Psoas muscle (tissue), 8 donors: ENCODE data around the gene ADAMTS2. TPM values are rescaled to one million over a fixed set of nuclear protein-coding genes. Genes with fewer than 3 reads are reported as not detected.

Experiments
- ATAC-seq, 4 donors: fragments of 200-7000 bp; cut with Tn5 transposase; one replicate each; pipeline ENCODE4 v1.9.1; 2020; ENCODE audit warnings: moderate library complexity in 3 of 4, mild to moderate bottlenecking in 2 of 4
- DNase-seq, 2 donors: peaks; one replicate each; pipeline ENCODE4 v3.0.0-alpha.2; 2020
- H3K27ac ChIP-seq: fragments of 200-600 bp; one replicate; pipeline ENCODE4 v1.8.0; 2022
- H3K27me3 ChIP-seq, 3 donors: fragments of 200-600 bp in 1 of 3; one replicate each; pipeline versions ENCODE4 v1.6.1 to v1.8.0; 2013 to 2022; ENCODE audit warnings: low read length in 2 of 3, mild to moderate bottlenecking in 2 of 3, moderate library complexity in 1 of 3; ENCODE audit not compliant: insufficient read depth in 3 of 3
- H3K36me3 ChIP-seq, 2 donors: fragments of 200-600 bp in 1 of 2; one replicate each; pipeline versions ENCODE4 v1.6.1 to v1.8.0; 2013 to 2022; ENCODE audit warnings: low read depth in 1 of 2, mild to moderate bottlenecking in 1 of 2, moderate library complexity in 1 of 2; ENCODE audit not compliant: insufficient read depth in 1 of 2
- H3K4me1 ChIP-seq: fragments of 200-600 bp; one replicate; pipeline ENCODE4 v1.8.0; 2022
- H3K4me3 ChIP-seq: fragments of 200-600 bp; one replicate; pipeline ENCODE4 v1.8.0; 2022; ENCODE audit warnings: mild to moderate bottlenecking
- H3K9me3 ChIP-seq: fragments of 200-600 bp; one replicate; pipeline ENCODE4 v1.8.0; 2022
- WGBS, 3 donors: extraction: QIAGEN DNeasy Blood & Tissue Kit; methylation state at CpG; one replicate each; pipeline versions ENCODE4 v1.1.6 to v1.1.7; 2013; 5-methylcytosine and 5-hydroxymethylcytosine counted together
- intact Hi-C, 2 donors: fragments of 100-400 bp; cut with DNase I; formaldehyde crosslinking; loops; one replicate each; pipeline versions ENCODE4 v1.11.0 to v1.14.2; 2022
- polyA plus RNA-seq, 3 donors: library from polyadenylated mRNA; stranded (reverse); fragments of 200-250 nt; gene quantifications; one replicate each; pipeline ENCODE4 v1.2.3, GENCODE V29; 2013
- total RNA-seq, 4 donors: library from RNA; stranded (reverse); fragmentation: NEBNext Ultra II Directional in 2 of 4; extraction: Animal tissue kit (Norgen Biotek cat#: 25700) in 2 of 4; gene quantifications; one replicate each; pipeline versions ENCODE4 v1.2.1 to v1.2.4, GENCODE V29; 2021 to 2023
- TF ChIP-seq, protein P1 (sequence below): fragments of 200-600 bp; IDR thresholded peaks from one replicate; pipeline ENCODE4 v1.8.0; 2022; ENCODE audit warnings: antibody characterized with exemption
- donor health status: healthy with polysubstance abuse.
- donor health status: DM: no; HTN: no; CAD: no; lungs with moderate emphysema.
- donor health status: Bipolar disorder and iron deficiency.
- donor health status: healthy.
- donor health status: DM: yes; HTN: yes; CAD: no.
- donor health status: DM: no; HTN: no; CAD: no.
- donor health status: DM: no; HTN: no; CAD: no.
- donor health status: DM: yes; HTN: yes; CAD: no.

Gene ADAMTS2
- total and polyA plus RNA-seq, 7 donors, result 0.83 to 3.7 (median 2.0) TPM

DNA sequence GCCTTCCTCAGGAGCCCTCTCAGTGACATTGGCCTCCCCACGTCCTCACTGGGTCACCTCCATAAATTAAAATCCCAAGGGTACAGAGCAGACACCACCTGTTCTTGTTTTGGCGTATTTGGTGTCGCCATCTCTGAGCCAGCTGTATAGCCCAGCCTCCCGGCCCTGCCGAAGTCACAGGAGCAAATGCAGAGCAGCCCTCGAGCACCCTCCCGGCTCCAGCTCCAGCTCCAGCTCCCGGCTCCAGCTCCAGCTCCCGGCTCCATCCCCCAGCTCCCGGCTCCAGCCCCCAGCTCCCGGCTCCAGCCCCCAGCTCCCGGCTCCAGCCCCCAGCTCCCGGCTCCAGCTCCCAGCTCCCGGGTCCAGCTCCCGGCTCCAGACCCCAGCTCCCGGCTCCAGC lies 210.8 kb downstream of the ADAMTS2 start:
- Histone ChIP-seq H3K9me3 (no peaks in the 10 kb centered on the region), H3K4me1 (no peaks in the 10 kb centered on the region)
- no peak for DNase-seq

DNA sequence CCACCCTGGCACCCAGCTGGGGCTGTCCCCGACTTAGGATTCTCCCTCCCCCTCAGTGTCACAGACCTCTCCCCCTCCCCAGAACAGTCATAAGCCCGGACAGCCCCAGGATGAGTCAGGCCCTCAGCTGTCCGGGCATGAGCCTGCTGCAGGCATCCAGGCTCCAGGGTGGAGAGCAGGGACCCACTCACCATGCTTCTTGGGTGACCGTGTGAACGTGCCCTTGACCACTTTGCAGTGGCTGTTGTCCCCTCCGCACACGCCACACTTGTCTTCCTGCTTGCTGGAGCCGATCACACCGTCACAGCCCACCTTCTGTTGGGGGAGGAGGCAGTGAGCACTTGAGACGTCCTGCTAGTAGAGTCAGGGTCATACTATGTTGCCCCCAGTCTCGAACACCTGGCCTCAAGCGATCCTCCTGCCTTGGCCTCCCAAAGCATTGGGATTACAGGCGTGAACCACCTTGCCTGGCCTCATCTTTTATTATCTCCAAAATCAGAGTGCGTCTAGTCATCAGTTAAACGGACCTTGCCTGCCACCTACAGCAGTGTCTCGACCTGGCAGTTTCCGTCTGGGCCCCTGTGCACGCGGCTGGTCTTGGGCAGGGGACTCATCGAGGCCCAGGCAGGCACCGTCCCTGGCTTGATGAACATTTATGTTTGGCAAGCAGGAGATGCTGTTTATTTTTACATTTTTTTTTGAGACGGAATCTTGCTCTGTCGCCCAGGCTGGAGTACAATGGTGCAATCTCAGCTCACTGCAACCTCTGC lies 212.5 kb downstream of the ADAMTS2 start:
- TF ChIP-seq, protein P1, sequence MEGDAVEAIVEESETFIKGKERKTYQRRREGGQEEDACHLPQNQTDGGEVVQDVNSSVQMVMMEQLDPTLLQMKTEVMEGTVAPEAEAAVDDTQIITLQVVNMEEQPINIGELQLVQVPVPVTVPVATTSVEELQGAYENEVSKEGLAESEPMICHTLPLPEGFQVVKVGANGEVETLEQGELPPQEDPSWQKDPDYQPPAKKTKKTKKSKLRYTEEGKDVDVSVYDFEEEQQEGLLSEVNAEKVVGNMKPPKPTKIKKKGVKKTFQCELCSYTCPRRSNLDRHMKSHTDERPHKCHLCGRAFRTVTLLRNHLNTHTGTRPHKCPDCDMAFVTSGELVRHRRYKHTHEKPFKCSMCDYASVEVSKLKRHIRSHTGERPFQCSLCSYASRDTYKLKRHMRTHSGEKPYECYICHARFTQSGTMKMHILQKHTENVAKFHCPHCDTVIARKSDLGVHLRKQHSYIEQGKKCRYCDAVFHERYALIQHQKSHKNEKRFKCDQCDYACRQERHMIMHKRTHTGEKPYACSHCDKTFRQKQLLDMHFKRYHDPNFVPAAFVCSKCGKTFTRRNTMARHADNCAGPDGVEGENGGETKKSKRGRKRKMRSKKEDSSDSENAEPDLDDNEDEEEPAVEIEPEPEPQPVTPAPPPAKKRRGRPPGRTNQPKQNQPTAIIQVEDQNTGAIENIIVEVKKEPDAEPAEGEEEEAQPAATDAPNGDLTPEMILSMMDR, result no peak
- no peaks in the 10 kb centered on the region for H3K36me3 ChIP-seq
- WGBS, 3 donors, result 80 to 86% (median 83%) methylated on average over 23 of the region's 23 CpGs
- DNase-seq (no peak), ATAC-seq (no peak)
- no peak overlapping the region for H3K4me3 ChIP-seq
- H3K4me1 ChIP-seq, result no peaks in the 10 kb centered on the region
- intact Hi-C loops, result no loop called here
- no peak overlapping the region for H3K27ac ChIP-seq
- H3K9me3 ChIP-seq, result no peaks in the 10 kb centered on the region
- no peaks in the 10 kb centered on the region for H3K27me3 ChIP-seq

More for the DNA sequence above, 210.8 kb downstream of the ADAMTS2 start:
- H3K36me3 ChIP-seq, result no peaks in the 10 kb centered on the region
- no peak overlapping the region for H3K4me3 ChIP-seq
- TF ChIP-seq, protein P1, result no peak
- intact Hi-C loops, result no loop called here
- ATAC-seq, result no peak
- WGBS, 3 donors, result 69 to 75% (median 73%) methylated on average over 12 to 16 of the region's 16 CpGs
- no peaks in the 10 kb centered on the region for H3K27me3 ChIP-seq
- no peak overlapping the region for H3K27ac ChIP-seq

DNA sequence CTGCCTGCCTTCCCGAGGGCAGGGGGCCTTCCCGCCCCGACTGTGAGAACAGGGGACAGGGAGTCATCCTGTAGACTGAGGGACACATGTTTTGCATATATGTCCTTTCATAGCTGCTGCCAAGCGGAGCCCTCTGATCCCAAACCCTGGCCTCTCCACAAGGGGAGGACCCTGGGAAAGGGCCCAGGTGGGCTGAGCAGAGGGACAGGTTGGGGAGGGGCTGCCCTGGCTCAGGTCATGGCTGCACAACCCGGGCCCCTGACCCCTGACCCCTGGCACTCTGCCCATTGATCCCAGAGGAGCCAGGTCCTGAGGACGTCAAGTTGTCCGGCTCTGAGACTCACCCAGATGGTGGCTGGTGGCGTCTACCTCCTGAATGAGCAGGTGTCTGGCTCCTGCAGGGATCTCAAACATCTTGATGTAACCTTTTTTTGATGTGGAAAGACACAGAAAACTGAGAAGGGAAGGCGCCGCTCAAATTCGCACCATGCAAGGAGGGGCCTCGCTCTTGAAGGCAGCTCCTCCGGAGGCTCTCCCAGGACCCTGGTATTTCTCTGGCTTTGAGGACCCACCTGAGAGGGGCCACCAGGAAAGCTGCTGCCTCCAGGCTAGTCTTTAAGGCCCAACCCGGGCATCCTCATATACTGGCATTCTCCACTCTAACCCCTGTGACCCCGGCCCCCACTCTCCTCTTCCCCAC lies 213.2 kb downstream of the ADAMTS2 start:
- no peaks in the 10 kb centered on the region for H3K9me3 ChIP-seq
- H3K36me3 ChIP-seq, result no peaks in the 10 kb centered on the region
- H3K4me1 ChIP-seq, result no peaks in the 10 kb centered on the region
- no peaks in the 10 kb centered on the region for H3K27me3 ChIP-seq
- 66 to 77% (median 69%) methylated on average over 13 to 15 of the region's 15 CpGs for WGBS, 3 donors
- DNase-seq, result no peak
- no peak overlapping the region for H3K27ac ChIP-seq
- H3K4me3 ChIP-seq, result no peak overlapping the region
- TF ChIP-seq, protein P1, result no peak
- intact Hi-C loops, result no loop called here
- no peak for ATAC-seq

DNA sequence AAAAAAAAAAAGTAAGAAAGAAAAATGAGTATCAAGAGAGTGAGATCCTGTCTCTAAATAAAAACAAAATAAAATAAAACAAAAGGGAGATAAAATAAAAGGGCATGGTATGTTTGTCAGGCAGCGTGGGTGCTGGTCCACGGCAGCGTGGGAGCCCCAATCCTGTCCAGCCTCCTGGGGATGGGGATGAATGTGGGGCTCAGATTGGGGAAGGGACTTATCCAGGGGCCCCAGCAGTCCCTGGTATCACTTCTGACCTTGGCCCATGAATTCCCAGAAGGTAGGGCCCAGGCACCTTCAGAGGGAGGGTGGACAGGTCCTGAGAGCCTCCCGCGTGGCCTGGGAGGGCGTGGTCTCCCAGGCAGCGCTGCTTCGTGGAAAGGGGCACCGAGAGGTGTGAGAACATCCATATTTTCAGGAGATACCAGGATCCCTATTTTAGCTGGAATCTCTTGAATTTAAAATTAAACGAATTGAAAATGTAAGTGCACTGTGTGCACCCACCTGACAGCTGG lies 213.9 kb downstream of the ADAMTS2 start:
- 83 to 88% (median 88%) methylated on average over 10 of the region's 10 CpGs for WGBS, 3 donors

More for the DNA sequence above, 213.9 kb downstream of the ADAMTS2 start:
- Histone ChIP-seq H3K27ac (no peak overlapping the region), H3K4me1 (no peaks in the 10 kb centered on the region), H3K36me3 (no peaks in the 10 kb centered on the region), H3K9me3 (no peaks in the 10 kb centered on the region), H3K27me3 (no peaks in the 10 kb centered on the region), H3K4me3 (no peak overlapping the region)
- TF ChIP-seq, protein P1, result no peak
- no peak for ATAC-seq
- intact Hi-C loops, result no loop called here
- no peak for DNase-seq
